HS-27A (cell line): ENCODE measurements around the gene IZUMO4.

ENCODE experiments used
- DNase-seq: peaks from one replicate; pipeline ENCODE4 v3.0.0-alpha.2; 2012; ENCODE audit warnings: low read depth, missing footprints

Gene IZUMO4

DNA sequence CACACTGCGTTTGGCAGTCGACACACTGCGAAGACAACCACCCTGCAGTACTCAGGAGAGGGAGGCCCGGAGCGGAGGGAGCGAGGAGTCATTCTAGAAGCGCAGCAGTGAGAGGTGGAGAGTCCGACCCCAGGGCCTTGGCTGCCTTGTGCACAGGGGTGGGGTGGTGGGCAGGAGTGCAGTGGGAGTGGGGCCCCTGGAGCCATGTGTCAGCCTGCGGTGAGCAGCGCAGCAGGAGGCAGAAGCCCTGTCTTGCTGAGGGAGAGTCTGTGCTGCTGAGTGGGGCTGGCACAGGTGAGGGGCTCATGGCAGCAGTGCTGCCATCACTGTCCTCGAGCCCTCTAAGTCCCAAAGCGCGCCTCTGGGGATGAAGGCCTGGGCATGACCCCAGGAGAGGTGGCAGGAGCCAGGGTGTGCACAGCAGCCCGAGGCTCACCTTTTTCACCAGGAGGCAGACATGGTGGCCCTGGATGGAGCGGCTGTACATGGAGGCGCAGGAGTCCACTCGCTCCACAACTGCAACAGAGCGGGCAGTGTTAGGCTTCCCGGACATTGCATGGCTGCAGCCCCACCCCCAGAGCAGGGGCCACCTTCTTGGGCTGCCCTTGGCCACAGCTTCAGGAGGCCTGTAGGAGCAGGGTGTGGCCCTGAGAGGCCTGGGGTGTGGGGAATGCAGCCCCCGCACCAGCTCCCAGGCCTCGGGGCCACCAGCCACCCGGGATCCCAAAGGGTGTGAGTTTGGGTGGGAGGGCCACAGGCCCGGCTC lies 11.7 kb downstream of the IZUMO4 start:
- DNase-seq: no peak

DNA sequence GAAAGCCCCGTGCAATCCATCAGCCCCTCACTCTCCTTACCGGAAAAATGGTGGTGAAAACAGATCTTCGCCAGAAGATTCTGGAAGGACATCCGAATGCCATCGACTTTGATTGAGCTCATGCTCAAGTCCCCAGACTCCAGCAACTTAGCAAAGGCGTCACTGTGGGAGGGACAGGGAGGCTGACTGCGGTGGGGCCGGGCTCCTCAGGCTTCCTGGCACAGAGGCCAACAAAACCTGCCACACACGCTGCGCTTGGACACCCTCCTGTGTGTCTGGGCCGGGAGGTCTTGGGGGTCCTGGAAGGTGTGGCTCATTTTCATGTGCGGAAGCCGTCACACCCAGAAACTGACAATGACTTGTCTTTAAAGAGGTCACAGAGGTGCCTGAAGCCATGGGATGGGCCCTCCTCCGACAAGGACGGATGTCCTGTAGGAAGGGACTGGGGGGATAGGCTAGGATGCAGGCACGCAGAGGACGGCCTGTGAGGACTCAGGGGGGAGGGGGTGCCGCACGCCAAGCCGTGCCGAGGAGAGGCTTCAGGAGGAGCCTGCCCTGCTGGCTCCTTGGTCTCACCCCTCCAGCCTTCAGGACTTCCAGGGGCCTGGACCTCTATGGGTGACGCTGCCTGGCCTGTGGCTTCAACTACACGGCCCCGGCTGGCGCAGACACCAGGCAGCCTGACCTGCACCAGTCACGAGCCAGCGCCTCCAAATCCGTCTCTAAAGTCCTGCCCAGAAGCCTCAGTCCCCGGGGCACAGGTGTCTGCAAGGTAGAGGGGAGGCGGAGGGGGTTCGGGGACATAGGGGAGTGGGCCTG lies 12.5 kb downstream of the IZUMO4 start:
- no peak for DNase-seq

DNA sequence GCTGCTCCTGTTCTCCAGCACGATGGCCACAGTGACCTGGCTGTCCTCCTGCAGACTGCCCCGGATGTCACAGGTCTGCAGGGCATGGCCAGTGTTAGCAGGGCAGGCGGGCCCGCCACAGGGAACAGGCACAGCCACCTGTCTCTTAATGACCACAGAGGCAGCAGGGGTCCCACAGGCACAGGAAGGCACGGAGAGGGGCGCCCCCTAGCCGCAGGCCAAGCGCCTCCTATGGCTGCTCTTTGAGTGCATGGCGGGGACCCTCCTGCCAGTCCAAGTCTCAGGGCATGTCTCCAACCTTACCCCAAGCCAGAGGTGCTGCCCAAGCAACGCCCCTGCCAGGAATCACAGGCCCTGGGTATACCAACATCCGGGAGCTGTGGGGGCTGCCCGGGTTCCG lies 14.1 kb downstream of the IZUMO4 start:
- no peak for DNase-seq

DNA sequence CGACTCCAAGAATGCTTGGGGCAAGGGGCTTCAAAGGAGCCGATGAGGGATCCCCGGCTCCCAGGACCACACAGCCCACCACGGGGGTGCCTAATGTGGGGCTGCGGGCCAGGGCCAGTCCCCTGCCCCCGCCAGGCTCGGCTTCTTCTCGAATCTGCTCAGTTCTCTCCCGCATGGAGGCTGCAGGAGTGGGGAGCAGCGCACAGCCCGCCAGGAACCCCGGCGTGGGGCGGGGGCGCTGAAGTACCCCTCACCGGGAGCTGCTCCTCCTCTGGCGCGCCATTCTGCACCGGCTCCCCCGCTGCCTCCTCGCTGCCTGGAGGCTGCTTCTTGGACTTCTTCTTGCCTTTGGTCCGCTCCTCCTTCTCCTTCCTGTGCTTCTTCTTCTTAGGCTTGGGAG lies 14.7 kb downstream of the IZUMO4 start:
- DNase-seq: no peak

DNA sequence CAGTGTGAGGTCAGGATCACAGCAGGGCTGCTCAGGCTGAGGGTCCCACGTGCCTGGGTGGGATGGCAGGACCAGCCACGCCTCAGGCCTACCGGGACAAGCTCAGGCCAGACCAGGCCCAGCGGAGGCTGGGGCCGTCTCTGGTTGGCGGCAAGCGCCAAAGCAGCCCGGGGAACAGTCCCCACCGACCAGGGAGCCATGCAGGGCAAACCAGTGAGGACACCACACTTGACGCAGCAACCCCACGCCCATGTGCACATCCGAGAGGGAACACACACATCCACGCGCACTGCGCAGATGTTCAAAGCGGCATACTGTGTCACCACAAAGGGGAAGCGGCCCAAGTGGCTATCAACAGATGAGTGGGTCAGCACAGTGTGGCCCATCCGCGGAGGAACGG lies 15.2 kb downstream of the IZUMO4 start:
- DNase-seq: no peak

DNA sequence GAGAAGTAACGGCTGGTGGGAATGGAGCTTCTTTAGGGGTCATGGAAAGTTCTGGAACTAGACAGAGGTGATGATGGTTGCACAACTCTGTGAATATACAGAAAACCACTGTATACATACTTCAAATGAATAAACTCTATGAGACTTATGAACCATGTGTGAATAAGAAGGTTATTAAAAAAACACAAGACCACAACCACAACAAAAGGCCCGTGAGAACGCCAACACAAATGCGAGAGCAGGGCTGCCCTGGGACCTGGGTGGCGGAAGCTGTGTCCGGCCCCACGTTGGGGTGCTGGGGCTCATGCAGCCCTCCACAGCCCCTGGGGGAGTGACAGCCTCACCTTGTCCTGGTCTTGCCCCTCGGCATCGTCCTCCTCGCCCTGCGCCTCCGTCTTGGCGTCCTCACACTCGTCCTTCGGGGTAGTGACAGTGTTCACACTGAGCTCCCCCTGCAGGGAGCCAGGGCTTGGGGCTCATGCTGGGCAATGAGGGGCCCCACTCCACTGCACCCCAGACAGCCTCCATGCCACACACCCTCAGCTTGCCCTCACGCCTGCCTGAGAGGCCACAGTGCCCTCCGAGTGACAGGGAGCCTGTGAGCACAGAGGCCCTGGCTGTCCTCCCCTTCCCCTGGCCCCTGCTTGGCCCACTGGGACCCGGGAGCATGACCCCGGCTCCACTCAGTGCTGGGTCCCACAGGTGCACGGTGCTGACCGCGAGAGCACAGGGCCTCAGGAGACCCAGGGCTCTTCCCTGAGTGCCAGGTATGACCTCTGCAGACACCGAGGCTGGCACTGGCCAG lies 16.0 kb downstream of the IZUMO4 start:
- DNase-seq: no peak

DNA sequence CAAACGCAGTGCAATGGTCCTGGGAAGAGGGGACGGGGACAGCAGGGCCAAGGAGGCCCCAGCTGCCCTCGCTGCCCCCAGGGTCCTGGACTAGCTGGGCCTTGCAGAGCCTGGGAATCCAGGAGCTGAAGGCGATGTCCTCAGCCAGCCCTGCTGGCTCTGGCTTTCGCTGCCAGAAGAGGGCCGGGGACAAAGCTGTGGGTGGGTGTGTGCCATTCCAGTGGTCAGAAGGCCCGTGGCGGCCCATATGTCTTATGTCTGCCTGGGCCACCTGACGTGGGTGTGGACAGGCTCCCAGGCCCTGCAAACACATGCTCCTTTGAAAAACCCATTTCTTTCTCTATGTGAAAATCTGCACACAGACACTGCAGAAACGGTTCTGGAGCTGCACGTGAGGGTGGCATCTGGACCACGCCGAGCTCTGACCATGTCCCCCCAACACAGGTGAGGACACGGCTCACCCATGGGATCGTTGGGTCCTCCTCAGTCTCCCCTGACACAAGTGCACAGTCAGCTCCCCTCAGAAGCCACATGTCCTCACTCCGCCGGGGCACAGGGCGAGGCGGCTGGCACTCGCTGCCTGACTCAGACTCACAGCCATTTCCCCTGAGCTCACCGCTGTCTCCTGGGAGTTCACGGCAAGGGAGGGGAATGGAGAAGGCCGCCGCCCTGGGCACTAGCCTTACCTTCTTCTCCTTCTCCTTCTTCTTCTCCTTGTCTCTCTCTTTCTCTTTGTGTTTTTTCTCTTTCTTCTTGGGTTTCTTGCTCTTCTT lies 16.9 kb downstream of the IZUMO4 start:
- no peak for DNase-seq

DNA sequence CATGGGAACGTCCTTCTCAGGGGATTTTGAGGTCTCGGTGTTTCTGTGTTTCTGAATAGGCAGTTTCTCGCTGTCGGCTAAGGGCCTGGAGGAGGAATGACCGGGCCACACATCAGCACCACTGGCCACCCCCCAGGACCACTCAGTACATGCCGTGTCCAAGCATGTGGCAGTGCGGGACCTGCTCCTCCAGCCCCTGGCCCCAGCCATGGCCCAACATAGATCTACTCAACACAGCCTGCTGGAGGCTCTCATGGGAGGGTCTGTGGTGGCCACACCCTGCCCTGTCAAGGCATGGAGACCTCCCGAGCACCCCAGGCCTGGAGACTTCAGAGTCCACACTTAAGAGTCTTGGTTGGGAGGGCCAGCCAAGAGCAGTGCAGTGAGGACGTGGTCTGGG lies 17.5 kb downstream of the IZUMO4 start:
- DNase-seq: no peak

DNA sequence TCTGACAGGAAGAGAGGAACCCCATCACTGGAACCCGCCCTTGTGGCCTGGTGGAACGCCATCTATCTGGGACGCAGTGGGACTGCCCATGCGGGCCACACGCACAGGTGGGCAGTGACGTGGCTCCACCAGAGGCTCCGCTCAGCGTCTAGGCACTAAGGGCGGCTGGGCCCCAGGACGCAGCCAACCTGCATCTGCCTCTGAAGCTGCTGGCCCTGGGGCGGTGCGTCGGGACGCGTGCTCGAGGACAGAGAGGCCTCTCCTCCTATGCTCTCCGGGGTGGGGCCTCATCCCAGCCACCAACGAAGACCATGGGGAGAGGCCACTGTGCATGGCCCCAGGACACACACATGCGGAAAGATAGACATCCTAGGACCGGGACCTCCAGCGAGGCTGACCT lies 18.1 kb downstream of the IZUMO4 start:
- DNase-seq: no peak

DNA sequence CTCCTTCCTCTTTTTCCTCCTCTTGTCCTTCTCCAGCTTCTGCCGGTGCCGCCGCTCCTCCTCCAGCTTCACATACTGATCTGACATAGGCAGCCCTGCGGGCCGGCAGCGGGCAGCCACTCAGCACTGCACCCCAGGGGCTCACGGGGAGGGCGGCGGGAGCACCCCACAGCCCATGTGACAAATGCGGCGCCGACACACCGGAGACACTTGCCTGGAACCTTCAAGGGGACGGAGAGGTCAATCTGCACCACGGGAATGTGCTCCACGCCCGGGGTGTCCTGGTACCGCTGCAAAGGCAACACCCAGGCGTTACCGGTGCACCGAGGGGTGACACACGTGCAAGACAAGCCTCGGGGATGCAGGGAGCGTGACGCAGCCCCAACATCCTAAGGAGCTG lies 18.6 kb downstream of the IZUMO4 start:
- DNase-seq: no peak

DNA sequence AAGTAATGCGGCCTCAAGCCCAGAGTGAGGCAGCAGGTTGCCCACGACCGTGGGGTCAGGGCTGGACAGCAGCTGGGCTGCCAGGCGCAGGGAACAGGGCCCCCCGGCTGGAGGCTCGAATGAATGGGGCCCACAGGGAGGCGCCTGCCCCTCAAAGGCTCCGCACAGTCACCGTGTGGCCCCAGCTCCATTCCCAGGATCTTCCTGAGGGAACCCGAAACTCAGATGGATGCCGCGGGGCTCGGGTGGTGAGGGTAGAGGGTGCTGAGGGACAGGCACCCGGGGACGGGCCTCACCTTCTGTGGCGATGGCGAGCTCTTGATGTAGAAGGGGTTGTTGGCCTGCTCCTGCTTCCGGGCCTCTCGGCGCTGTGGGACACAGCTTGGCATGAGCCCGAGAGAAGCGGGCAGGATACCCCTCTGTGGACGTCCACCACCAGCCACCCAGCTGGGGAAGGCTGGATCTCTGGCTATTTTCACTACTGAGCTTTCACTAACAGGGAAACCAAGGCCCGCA lies 19.3 kb downstream of the IZUMO4 start:
- DNase-seq: no peak

DNA sequence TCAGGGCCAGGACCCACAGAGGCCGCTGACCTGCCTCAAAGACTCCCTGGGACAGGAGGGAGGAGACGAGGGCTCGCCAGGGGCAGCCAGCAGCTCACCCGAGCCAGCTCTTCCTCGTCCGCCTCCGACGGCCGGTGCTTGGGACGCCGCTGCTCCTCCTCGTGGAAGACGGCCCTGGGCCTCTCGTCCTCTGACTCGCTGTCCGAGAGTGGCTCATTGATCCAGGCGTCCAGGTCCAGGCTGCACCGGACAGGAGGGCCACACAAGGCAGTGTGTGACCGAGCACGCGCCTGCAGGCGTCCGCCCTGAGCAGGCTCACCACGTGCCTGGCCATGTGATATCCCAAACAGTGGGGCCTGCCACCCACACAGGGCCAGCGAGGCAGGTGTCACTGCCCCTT lies 19.8 kb downstream of the IZUMO4 start:
- no peak for DNase-seq

DNA sequence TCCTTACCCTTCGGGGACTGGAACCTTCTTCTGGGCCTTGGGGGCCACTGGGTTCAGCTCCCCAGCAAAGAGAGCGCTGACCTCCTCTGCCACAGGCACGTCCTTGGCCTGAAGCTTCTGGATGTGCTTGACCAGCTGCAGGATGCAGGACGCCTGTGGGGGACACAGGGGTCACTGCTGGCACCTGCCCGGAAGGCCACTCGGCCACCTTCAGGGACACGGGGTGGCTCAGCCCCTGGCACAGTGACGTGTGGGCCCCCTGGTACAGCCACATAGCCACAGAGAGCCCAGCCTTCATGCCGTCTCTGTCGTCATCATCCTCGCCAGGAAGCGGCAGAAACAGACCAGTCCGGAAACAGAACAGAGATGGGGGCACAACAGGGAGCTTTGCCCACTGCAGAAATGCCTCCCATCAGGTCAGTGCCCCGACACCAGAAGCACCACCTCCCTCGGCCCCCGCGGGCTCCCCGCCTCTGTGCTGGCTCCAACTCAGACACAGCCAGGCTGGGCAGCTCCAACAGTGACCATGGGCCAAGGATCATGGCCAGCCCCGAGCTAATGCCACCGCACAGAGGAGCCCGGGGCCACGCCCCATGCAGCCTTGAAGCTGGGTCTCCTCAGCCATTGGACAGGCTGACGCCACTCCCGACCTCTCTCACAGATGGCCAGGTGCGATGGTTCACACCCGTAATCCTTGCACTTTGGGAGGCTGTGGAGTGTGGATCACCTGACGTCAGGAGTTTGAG lies 20.7 kb downstream of the IZUMO4 start:
- no peak for DNase-seq

DNA sequence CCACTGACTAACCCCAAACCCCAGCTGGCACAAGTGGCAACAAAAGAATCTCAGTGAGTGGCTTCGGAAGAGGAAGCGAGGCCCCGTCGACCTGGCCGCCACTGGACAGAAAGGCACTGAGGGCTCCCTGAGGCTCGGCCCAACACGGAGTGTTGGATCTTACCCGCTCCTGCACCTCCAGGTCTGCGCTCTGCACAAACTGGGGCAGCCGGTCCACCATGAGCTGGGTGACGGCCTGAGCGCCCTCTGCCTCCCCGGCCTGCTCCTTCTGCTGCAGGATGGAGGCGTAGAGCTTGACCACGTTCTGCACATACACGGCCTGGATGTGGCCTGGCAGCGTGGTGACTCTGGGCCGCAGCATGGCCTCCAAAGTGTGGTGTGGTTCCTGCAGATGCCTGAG lies 21.7 kb downstream of the IZUMO4 start:
- no peak for DNase-seq

DNA sequence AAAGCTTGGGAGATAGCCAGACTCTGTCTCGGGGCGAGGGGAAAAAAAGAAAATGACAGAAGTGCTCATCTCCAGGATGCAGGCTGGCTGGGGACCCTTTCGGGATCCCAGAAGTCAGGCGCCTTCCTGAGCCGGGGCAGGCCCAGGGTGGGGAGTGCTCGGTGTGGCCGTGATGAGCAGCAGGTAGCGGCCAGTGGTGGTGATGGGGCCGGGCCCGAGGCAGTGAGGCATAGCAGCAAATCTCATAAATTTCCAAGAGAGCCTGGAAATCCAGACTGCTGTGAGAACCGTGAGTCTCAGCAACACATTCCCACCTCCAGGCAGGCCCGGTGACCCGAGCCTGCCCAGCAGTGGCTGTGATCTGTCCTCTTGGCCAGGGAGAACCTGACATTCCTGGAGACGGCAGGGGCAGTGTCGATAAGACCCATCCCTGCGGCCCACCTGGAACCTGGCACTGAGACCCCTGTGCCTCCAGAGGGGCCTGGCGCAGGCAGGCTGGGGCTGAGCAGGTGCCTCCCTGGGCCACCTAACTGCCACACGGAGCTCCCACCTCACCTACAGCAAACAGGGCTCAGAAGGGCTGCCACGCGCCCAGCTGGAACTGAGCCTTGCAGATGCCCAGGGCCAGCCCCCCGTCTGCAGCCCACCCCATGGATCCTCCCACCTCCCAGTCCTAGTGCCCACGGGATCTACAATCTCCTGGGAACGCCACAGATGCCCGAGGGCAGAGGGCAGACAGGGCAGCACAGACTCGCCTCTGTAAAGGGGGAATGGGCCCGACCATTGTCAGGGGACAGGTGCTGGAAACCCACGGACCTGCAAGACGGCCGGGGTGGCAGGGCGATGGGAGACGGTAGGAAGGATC lies 23.4 kb downstream of the IZUMO4 start:
- DNase-seq: no peak

DNA sequence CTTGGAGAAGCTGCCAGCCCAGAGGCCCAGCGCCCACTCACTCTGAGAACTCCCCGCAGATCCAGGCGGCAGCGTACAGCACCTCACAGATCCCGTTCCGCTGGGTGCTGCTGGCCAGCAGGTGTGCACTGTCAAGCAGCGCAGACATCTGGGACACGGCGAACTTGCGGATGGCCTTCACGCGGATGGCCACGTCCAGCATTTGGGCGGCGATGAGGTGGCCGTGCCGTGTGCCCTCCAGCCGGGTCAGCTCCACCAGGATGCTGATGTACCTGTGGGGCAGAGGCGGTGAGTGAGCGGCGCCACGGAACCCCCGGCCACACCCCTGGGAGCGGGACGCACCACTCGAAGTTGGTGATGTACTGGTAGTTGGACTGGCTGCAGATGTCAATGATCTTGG lies 24.1 kb downstream of the IZUMO4 start:
- no peak for DNase-seq

DNA sequence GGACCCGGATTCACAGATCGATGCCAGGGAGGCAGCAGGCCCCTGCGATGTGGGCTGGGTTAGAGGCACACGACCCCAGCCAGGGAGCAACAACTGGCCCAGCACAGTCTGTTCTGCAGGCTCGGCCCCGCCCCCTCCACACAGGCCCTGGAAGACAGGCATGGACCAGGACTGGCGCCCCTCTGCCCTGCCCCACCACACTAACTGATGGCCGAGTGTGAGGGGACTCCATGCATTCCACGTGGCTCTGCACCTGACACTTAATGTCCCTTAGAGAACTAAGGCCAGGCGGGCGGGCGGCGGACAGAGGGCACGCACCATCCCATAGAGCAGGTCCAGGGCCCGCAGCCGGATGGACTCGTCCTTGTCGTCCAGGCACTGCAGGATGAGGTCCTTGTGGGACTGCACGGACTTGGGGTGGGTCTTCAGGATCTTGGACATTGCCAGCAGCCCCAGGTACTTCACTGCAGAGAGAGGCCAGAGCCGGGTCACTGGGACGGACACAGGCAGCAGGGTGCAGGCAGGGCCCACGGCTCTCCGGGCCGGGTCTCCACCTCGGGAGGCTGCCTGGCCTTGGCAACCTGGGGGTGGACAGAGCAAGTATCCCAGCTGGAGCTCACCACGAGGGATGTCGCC lies 24.8 kb downstream of the IZUMO4 start:
- DNase-seq: no peak

DNA sequence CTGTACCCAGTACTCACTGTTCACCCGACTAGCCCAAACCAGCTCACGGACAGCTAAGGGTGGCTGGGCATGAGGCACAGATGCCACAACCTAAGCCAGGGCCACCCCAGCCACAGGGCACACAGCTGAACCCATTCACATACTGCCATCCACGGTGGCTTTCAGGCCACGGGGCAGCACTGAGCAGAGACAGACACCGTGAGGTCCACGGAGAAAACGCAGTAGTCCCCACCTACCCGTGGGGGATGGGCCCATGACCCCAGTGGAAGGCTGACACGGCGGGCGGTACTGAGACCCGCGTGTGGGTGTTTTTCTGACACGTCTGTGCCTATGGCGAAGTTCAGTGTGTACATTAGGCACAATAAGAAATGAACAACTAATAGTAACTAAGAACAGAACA lies 25.5 kb downstream of the IZUMO4 start:
- DNase-seq: no peak

DNA sequence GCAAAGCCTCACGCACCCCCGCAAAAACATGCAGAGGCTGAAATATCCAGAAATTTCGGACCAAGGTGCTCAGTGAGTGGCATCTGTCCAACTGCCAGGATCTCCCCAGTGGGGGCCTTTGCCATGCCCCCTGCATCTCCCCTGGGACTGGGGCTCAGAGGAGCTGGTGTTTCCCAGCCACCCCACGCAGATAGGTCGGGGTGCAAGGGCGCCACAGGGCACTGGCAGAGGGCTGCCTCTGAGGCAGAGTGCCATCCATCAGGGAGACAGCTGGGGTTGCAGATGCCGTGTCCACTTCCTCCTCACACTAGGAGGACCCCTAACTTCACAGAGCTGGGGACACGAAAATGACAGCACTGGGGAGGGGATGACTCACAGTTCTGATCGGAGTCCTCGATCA lies 26.3 kb downstream of the IZUMO4 start:
- no peak for DNase-seq
